T1000 (cell line): Measurements from ENCODE around the gene OR2T10.
"Not testable (repeated sequence)": the region's sequence is repeated elsewhere in the genome, so short reads cannot be mapped to it uniquely, and the experiment has no call there.

ENCODE experiments used
- DNase-seq: peaks from one replicate; lab custom pipeline; 2025; ENCODE audit warnings: mixed read lengths; lab: John Stamatoyannopoulos, UW

Gene OR2T10, protein sequence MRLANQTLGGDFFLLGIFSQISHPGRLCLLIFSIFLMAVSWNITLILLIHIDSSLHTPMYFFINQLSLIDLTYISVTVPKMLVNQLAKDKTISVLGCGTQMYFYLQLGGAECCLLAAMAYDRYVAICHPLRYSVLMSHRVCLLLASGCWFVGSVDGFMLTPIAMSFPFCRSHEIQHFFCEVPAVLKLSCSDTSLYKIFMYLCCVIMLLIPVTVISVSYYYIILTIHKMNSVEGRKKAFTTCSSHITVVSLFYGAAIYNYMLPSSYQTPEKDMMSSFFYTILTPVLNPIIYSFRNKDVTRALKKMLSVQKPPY

DNA sequence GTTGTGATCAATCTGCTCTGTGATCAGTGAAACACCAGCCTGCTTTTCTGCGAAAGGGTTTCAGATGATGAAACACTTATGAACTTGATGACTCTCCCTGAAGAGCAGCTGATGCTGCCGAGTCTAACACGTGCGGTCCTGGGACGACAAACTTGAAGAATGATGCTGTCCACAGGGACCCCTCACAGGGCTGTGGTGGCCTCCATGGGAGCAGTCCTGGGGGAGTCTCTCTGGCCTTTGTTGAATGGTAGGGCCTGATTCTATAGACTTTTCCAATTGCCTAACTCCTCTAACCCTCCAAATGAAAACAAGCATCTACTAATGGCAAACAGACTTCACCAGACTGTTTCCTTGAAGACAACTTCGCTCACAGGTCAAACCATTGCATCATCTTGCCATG, at the start of gene OR2T10:
TSS of gene OR2T10 (minus strand) at position 112 of the 400 bp plus-strand sequence. CDS start 3,932 bp downstream, outside the sequence.
- no peak for DNase-seq

DNA sequence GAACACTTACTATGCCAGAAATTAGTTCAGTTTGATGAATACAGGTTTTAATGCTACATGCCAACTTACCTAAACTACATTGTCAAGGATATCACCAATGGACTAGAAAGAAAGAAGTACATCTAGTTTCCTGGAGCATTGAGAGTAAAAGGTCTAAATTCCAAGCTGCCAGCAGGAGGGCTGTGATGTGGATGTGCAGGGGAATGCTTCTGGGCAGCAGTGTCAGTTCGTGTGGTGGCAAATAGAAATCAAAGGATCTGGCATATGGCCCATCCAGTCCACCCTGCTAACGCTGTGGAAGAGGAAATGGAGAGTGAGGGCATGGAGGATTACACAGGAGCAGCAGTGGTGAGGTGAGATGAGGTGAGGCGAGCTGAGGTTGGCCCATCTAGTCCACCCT, 47.7 kb upstream of the OR2T10 start, which contains the start of gene OR2T35:
TSS of gene OR2T35 (minus strand) at position 101 of the 400 bp plus-strand sequence. CDS start 6,020 bp downstream, outside the sequence.
- not testable (repeated sequence) for DNase-seq

DNA sequence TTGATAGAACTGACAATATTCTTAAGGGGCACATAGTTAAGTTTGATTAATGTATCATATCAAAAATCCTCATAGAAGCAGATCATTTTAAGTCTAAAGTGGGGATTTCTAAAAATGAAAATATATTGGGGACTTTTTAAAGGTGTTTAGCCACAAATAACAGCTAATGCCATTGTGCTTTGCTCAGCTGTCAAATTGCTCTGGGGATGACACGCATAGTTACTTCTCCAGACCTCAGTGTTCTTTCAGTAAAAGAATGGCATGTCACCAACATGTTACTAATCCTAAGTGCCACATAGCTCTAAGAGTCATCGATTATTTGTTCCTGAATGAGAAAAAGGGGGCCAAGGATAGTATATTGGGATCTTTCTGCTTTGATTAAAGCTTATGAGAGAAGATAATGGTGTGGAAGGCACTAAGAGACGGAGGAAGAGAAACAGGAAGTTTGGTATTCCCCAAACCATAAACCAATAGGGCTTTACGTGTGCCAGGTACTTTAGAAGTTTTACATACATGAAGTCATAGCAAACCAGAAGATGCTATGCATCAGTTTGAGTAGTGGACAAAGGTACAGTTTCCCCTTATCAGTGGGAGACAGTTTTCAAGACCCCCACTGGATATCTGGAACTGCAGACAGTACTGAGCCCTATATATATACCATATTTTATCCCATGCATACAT, 45.6 kb upstream of the OR2T10 start:
- not testable (repeated sequence) for DNase-seq

DNA sequence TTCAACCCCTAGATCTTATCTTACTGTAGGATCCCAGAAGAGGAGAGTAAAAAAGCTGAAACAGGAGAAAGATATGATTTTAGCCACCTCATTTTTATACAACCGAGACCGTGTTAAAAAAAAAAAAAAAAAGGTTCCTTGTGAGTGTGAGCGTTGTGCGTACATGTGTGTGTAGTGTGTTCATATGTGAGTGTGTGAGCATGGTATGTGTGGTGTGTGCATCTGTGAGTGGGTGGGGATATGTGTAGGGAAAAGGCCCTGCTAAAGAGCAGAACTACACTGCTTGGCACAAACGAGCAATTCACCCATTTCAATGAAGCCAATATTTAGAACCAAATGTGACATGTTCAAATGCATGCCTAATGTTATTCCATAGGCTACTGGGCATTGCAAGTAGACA, 44.1 kb upstream of the OR2T10 start:
- not testable (repeated sequence) for DNase-seq

DNA sequence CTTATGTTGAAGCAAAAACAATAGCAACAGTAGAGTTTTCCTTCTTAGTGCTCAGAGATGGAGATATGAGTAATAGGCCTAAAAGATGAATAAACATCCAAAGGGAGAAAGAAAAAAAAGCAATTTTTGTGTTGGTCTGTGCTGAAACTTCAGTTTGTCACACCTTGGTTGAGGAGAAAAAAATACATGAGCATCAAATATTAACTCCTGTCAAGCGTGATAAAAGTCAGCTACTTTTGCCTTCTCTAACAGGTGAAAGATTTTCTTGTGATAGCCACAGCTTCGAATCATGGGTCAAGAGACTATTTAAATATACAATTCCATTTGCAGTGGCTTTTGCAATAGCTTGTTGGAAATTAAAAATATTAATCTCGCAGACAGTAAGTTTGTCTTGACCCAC, 43.4 kb upstream of the OR2T10 start:
- DNase-seq, result not testable (repeated sequence)

DNA sequence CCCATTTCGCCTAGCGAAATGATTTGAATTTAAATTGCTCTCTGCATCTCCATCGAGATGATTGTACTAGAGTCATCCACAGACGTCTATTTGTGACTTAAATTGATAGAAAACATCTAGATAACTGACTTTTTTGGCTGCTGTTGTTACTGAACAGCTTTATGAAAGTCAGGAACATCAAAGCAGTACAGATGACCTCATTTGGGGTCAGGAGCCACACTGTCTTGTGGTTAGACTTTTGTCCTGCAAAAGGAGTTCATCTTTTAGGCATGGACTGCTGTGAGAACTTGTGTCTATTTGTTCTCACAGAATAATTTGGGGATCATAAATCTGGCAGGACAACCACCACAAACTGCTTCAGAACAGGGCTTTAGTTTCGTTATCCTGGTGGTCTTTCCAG, 42.2 kb upstream of the OR2T10 start:
- DNase-seq, result not testable (repeated sequence)

DNA sequence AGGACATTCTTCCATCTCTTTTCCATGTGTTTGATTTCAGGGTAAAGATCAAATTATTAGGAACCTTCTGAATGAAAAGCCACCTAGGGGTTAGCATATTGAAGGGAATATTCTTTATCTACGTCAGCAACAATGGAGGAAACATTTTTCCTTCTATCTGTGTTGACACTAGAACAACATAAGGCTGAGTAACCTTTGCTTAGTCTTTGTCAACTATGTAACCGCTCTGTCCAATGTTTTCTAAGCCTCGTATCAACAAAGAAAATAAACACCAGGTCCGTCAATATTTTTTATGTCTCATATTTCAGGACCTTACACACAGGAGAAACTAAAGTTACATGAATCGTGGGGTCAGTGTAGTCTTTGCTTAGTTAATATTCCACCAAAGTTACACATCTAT, 39.1 kb upstream of the OR2T10 start:
- DNase-seq, result not testable (repeated sequence)

DNA sequence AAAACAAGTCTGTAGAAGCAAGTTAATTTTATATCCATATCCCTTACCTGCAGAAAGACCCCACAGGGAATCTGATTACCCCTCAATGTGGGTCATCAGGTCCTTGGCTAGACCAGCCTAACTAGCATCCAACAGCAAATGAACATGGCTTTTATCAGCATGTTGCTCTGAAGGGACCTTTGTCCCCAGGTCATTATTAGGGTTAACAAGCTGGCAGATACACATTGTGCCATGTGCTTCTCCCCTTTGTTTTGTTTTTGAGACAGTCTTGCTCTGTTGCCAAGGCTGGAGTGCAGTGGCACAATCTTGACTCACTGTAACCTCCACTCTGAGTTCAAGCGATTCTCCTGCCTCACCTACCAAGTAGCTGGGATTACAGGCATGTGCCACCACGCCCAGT, 37.5 kb upstream of the OR2T10 start, which contains the start of gene OR2T11:
TSS of gene OR2T11 (minus strand) at position 101 of the 400 bp plus-strand sequence. CDS start 7,963 bp downstream, outside the sequence.
- not testable (repeated sequence) for DNase-seq

- DNase-seq, result no peak
These were observed 34.0 kb upstream of the OR2T10 start for GRCh38 chr1:248631354-248632008.

- no peak for DNase-seq
These were observed 33.1 kb upstream of the OR2T10 start for GRCh38 chr1:248630551-248630950.

DNA sequence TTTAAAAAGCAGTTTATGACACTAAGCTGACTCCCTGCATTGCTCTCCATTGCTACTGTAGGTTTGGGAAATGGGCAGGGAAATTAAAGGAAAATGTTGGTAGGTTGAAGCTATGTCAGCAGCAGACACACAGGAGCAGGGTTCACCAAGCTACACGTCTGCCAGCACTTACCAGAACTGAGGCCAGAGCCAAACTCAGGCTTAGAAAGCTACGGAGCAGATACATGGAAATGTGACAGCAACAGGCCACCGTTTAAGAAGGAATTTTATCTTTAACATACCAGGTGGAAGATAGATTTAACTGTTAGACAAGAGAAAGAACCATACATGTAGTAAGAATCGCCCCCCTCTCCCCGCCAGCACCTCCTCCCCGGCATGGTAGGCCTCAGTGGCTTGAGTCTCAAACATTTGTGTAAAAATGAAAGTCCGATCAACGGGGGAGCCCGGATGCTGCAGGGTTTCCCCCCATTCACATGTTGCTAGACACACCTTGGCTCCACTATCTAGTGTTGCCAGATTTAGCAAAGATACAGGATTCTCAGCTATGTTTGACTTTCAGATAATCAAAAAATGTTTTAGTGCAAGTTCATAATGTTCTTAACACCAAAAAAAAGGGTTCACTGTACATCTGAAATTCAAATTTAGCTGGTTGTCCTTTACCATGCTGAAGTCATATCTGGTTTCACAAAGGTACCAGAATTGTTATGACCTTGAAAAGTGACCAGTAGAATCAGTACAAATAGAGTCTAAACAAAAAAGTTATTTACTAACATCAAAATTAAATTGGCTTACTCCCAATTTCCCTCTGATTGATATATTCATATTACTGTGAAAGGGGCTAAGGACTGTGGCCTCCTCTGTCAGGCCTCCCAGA, 30.7 kb upstream of the OR2T10 start:
- DNase-seq, result no peak

DNA sequence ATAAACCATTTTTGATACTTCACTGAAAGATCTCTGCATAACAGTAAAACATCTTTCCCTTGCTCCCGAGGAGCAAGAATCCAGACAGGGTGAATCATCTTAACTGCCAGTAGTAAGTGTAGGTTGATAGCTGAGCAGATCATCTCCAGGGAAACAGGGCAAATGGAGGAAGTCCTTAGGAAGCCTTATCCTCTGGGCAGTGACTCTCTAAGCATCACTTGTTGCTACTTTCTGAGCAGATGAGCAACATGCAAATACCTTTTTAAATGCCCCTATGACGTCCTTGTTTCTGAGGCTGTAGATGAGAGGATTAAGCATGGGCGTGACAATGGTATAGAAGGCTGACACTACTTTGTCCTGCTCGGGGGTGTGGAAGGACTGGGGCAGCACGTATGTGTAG, 28.5 kb upstream of the OR2T10 start:
- DNase-seq, result no peak

GRCh38 chr1:248625166-248625565, 27.7 kb upstream of the OR2T10 start:
- no peak for DNase-seq

- no peak for DNase-seq
These were observed 25.1 kb upstream of the OR2T10 start for GRCh38 chr1:248622570-248623001.

GRCh38 chr1:248621770-248622169, 24.3 kb upstream of the OR2T10 start:
- no peak for DNase-seq

DNA sequence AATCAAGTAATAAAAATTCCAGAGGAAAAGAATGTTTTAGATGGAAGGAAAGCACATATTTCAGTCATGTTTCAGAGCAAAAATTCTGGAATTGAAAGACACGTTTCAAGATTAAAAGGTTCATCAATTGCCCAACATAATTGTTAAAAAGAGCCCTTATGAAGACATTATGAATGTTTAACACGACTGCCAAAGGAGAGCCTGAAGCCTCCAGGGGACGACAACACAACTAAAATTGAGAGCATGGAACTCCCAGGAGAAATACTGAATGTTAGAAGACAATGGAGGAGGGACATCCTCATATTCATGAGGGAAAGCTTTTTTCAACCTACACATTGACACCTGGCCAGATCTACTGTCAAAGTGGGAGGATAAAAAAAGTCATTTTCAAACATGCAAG, 21.4 kb upstream of the OR2T10 start:
- DNase-seq, result no peak

GRCh38 chr1:248618119-248618518, 20.6 kb upstream of the OR2T10 start:
- no peak for DNase-seq

DNA sequence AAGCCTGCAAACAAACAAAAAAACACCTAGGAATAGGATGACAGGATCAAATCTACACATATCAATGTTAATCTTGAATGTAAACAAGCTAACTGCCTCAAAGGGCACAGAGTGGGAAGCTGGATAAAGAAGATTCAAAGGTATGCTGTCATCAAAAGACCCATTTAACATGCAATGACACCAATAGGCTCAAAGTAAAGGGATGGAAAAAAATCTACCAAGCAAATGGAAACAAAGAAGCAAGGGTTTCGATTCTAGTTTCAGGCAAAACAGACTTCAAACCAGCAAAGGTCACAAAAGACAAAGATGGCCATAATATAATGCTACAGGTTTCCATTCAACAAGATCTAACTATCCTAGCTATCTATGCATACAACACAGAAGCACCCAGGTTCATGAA, 16.2 kb upstream of the OR2T10 start:
- DNase-seq, result no peak

GRCh38 chr1:248611883-248612414, 14.4 kb upstream of the OR2T10 start:
- DNase-seq, result no peak

GRCh38 chr1:248610301-248610700, 12.8 kb upstream of the OR2T10 start:
- DNase-seq, result no peak

- no peak for DNase-seq
These were observed 1.9 kb upstream of the OR2T10 start for GRCh38 chr1:248599396-248599795.
